SK-N-SH (cell line): ENCODE results near the gene SUMO1. TPM values are rescaled to one million over a fixed set of nuclear protein-coding genes. Genes with fewer than 3 reads are reported as not detected.
"Not testable (repeated sequence)": the region's sequence is repeated elsewhere in the genome, so short reads cannot be mapped to it uniquely, and the experiment has no call there.

ENCODE experiments used
- CTCF ChIA-PET: fragments of 300-600, 350-600 bp; formaldehyde crosslinking; extraction: SDS; loops from one replicate; lab custom pipeline; 2021; lab: Yijun Ruan, JAX
- POLR2A ChIA-PET: fragments of 350-600 bp; sonication (Branson Sonifier 250); formaldehyde crosslinking; extraction: SDS; loops from one replicate; lab custom pipeline; 2020; ENCODE audit warnings: antibody characterized with exemption, inconsistent platforms; lab: Yijun Ruan, JAX
- DNase-seq: peaks from one replicate; pipeline ENCODE4 v3.0.0; 2012
- H2AFZ ChIP-seq: fragments of 200-600 bp; sonication (generic); 2 replicates; pipeline ENCODE4 v1.8.1; 2016; ENCODE audit warnings: antibody characterized with exemption, mild to moderate bottlenecking, low read depth
- H3F3A ChIP-seq: fragments of 200-600 bp; sonication (generic); replicated peaks from 2 replicates; pipeline ENCODE3; 2016; ENCODE audit warnings: antibody characterized with exemption, mild to moderate bottlenecking; ENCODE audit not compliant: insufficient read depth
- H3K27ac ChIP-seq, 2 experiments: fragments of 200-500 bp in 1 of 2; fragments of 200-600 bp in 1 of 2; sonication (Bioruptor generic) in 1 of 2; sonication (generic), shearing (Covaris generic) in 1 of 2; 2 replicates each; pipeline versions ENCODE4 v1.5.1 to v1.6.1; 2014 to 2016; ENCODE audit warnings: low read depth in 2 of 2, inconsistent platforms in 1 of 2, low read length in 1 of 2, mild to moderate bottlenecking in 1 of 2, mixed read lengths in 1 of 2
- H3K27me3 ChIP-seq: fragments of 200-600 bp; sonication (generic), shearing (Covaris generic); 2 replicates; pipeline ENCODE4 v1.6.1; 2016; ENCODE audit warnings: mixed run types; ENCODE audit not compliant: insufficient read depth
- H3K36me3 ChIP-seq, 2 experiments: fragments of 200-500 bp in 1 of 2; fragments of 200-600 bp in 1 of 2; sonication (Bioruptor generic) in 1 of 2; sonication (generic) in 1 of 2; replicated peaks in 1 of 2; 2 replicates each; pipeline versions ENCODE3 to v1.5.1; 2014 to 2016; ENCODE audit warnings: low read length in 1 of 2, mild to moderate bottlenecking in 1 of 2; ENCODE audit not compliant: insufficient read depth in 2 of 2, control insufficient read depth in 1 of 2
- H3K4me1 ChIP-seq, 2 experiments: fragments of 200-500 bp in 1 of 2; fragments of 200-600 bp in 1 of 2; sonication (Bioruptor generic) in 1 of 2; sonication (generic), shearing (Covaris generic) in 1 of 2; 2 replicates each; pipeline versions ENCODE4 v1.5.1 to v1.6.1; 2014 to 2016; ENCODE audit warnings: low read depth in 1 of 2, low read length in 1 of 2, mixed run types in 1 of 2; ENCODE audit not compliant: insufficient read depth in 2 of 2, control insufficient read depth in 1 of 2
- H3K4me2 ChIP-seq: fragments of 200-600 bp; sonication (generic), shearing (Covaris generic); 2 replicates; pipeline ENCODE4 v1.6.1; 2017; ENCODE audit warnings: mixed run types
- H3K4me3 ChIP-seq, 2 experiments: fragments of 200-500 bp in 1 of 2; fragments of 200-600 bp in 1 of 2; sonication (Bioruptor generic) in 1 of 2; sonication (generic), shearing (Covaris generic) in 1 of 2; 2 replicates each; pipeline versions ENCODE4 v1.5.1 to v1.8.1; 2014 to 2016; ENCODE audit warnings: low read depth in 2 of 2, inconsistent platforms in 1 of 2, low read length in 1 of 2, mild to moderate bottlenecking in 1 of 2, mixed read lengths in 1 of 2, moderate library complexity in 1 of 2
- H3K79me2 ChIP-seq: fragments of 200-600 bp; sonication (generic); 2 replicates; pipeline ENCODE4 v1.8.1; 2017; ENCODE audit warnings: mild to moderate bottlenecking; ENCODE audit not compliant: insufficient read depth
- H3K9ac ChIP-seq: fragments of 200-600 bp; sonication (generic); 2 replicates; pipeline ENCODE4 v1.6.1; 2017; ENCODE audit warnings: mixed run types
- H3K9me2 ChIP-seq: fragments of 200-600 bp; sonication (generic); 2 replicates; pipeline ENCODE4 v1.6.1; 2017; ENCODE audit warnings: mixed run types
- H3K9me3 ChIP-seq: fragments of 200-600 bp; sonication (generic); 2 replicates; pipeline ENCODE4 v1.6.1; 2017; ENCODE audit warnings: mixed run types, mild to moderate bottlenecking, moderate library complexity
- H4K20me1 ChIP-seq: fragments of 200-600 bp; sonication (generic); 2 replicates; pipeline ENCODE4 v1.6.1; 2017; ENCODE audit warnings: mild to moderate bottlenecking, mixed run types; ENCODE audit not compliant: insufficient read depth
- FOSL2 ChIP-seq: IDR thresholded peaks from 2 replicates; pipeline ENCODE4 v1.4.0; 2012; ENCODE audit warnings: low read depth, mild to moderate bottlenecking, moderate library complexity, borderline replicate concordance
- SIN3A ChIP-seq: IDR thresholded peaks from 2 replicates; pipeline ENCODE4 v1.6.1; 2012; ENCODE audit warnings: low read depth, mild to moderate bottlenecking, low read length, moderate library complexity, borderline replicate concordance
- TCF12 ChIP-seq: IDR thresholded peaks from 2 replicates; pipeline ENCODE4 v1.4.0; 2012
- YY1 ChIP-seq: IDR thresholded peaks from 2 replicates; pipeline ENCODE4 v1.4.0; 2012; ENCODE audit warnings: low read depth, mild to moderate bottlenecking
- WGBS: methylation state at CpG from one replicate; pipeline ENCODE4 v1.1.6; 2017; ENCODE audit warnings: low lambda C conversion rate; 5-methylcytosine and 5-hydroxymethylcytosine counted together
- polyA plus RNA-seq, 3 experiments: library from polyadenylated mRNA; depleted of rRNA; stranded (reverse); fragments of >200 nt; gene quantifications; 2 replicates each; pipeline ENCODE4 v1.2.3, GENCODE V29; 2012
- TF ChIP-seq, protein P1 (sequence below): fragments of 150-350 bp; IDR thresholded peaks from 2 replicates; pipeline ENCODE4 v1.6.1; 2016; ENCODE audit warnings: mild to moderate bottlenecking, low read depth, low read length
- TF ChIP-seq, protein P2 (sequence below): IDR thresholded peaks from 2 replicates; pipeline ENCODE4; 2012

Gene SUMO1
- polyA plus RNA-seq, 1 of the 3 experiments (the other 2 are of a cell fraction), result 42.8 TPM

DNA sequence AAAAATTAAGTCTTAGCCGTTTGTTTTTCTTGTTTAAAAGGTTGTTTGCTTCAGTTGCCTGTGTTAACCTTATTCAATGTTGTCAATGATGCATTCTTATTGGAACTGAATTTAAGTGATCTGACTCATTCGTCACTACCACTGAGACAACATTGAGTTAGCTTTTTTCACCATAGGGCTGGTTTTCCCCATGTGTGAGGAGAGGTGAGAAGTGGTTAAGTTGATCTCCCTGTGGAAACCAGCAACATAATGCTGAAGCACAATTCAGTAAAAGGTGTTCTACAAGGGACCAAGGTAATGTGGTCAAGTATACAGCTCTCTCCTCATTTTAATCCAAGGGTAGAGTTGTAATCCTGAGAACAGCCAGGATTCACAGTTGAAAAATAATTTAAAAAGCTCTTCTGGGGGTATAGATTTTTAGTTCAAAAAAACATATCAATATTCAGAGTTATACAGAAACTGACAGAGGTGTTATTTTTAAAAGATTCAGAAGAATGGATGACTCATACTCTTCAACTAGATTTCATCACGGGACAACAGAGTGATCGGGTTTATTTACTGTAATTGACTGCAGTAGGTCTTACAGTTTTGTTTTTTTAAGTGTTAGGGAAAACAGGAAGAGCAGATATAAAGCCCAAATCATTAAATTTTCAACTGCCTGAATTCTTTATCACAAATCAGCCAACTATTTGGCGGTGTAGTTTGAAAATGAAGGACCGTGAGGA is 39.8 kb upstream of the SUMO1 start:
- peaks cover 100% of the 10 kb centered on the region for H3K79me2 ChIP-seq
- 64% methylated on average over 6 of the region's 6 CpGs for WGBS
- no peak overlapping the region for H3K4me3 ChIP-seq
- peaks cover 46 to 64% of the 10 kb centered on the region in 2 experiments for H3K36me3 ChIP-seq
- peaks cover 0 to 18% of the 10 kb centered on the region in 2 experiments; a peak in 2 of 4 replicates for H3K4me1 ChIP-seq
- H2AFZ ChIP-seq, result no peak overlapping the region
- H4K20me1 ChIP-seq, result peaks cover 86% of the 10 kb centered on the region
- TF ChIP-seq, protein P1, sequence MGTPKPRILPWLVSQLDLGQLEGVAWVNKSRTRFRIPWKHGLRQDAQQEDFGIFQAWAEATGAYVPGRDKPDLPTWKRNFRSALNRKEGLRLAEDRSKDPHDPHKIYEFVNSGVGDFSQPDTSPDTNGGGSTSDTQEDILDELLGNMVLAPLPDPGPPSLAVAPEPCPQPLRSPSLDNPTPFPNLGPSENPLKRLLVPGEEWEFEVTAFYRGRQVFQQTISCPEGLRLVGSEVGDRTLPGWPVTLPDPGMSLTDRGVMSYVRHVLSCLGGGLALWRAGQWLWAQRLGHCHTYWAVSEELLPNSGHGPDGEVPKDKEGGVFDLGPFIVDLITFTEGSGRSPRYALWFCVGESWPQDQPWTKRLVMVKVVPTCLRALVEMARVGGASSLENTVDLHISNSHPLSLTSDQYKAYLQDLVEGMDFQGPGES, result no peak
- no peak for TF ChIP-seq YY1
- no peak for TF ChIP-seq SIN3A
- ChIA-PET CTCF (interaction anchor here (0.6 to 2.3 kb wide), 15 partner anchors 11 to 267 kb away, joined by 3 to 9 read pairs (median 4); partner anchors contain the start of gene BMPR2), POLR2A (no interaction called here)
- H3K27me3 ChIP-seq, result no peaks in the 10 kb centered on the region
- peak overlapping the region; percentile 35; the same call in 1 of the 2 replicates for H3K4me2 ChIP-seq
- peaks cover 32% of the 10 kb centered on the region for H3F3A ChIP-seq
- peak overlapping the region in 1 of 2 experiments; percentile 61; a peak in 2 of 4 replicates for H3K27ac ChIP-seq
- peak overlapping the region; percentile 19; the same call in 1 of the 2 replicates for H3K9ac ChIP-seq
- H3K9me3 ChIP-seq, result no peaks in the 10 kb centered on the region
- no peak for DNase-seq
- H3K9me2 ChIP-seq, result no peaks in the 10 kb centered on the region

DNA sequence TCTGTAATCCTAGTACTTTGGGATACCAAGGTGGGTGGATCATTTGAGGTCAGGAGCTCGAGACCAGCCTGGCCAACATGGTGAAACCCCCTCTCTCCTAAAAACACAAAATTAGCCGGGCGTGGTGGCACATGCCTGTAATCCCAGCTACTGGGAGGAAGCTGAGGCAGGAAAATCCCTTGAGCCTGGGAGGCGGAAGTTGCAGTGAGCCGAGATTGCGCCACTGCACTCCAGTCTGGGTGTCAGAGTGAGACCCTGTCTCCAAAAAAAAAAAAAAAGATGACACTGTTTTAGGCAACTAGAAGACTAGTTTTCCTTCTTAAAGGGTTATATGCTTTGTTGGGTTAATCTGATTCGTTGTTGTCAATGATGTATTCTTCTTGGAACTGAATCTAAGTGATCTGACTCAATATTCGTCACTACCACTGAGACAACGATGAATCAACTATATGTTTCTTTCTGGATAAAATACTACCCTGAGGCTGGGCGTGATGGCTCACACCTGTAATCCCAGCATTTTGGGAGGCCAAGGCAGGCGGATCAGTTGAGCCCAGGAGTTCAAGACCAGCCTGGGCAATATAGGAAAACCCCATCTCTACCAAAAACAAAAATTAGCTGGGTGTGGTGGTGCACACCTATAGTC is 37.8 kb upstream of the SUMO1 start:
- peak; percentile 12; the same call in 1 of the 2 replicates for TF ChIP-seq TCF12
- TF ChIP-seq, protein P2, sequence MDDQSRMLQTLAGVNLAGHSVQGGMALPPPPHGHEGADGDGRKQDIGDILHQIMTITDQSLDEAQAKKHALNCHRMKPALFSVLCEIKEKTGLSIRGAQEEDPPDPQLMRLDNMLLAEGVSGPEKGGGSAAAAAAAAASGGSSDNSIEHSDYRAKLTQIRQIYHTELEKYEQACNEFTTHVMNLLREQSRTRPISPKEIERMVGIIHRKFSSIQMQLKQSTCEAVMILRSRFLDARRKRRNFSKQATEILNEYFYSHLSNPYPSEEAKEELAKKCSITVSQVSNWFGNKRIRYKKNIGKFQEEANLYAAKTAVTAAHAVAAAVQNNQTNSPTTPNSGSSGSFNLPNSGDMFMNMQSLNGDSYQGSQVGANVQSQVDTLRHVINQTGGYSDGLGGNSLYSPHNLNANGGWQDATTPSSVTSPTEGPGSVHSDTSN, result peak; percentile 31
- peak; percentile 39; the same call in 1 of the 2 replicates for TF ChIP-seq FOSL2
- H3K9me3 ChIP-seq, DNase-seq, H3K4me3 ChIP-seq, H3K9ac ChIP-seq, H2AFZ ChIP-seq, H3K27me3 ChIP-seq, H3K4me2 ChIP-seq, H3K9me2 ChIP-seq, CTCF ChIA-PET, POLR2A ChIA-PET: not testable (repeated sequence)
- H3K79me2 ChIP-seq, result peaks cover 100% of the 10 kb centered on the region
- WGBS, result 73% methylated on average over 10 of the region's 11 CpGs
- peak overlapping the region in 1 of 2 experiments; percentile 23; a peak in 2 of 4 replicates for H3K27ac ChIP-seq
- peaks cover 0 to 29% of the 10 kb centered on the region in 2 experiments; a peak in 2 of 4 replicates for H3K4me1 ChIP-seq
- H3K36me3 ChIP-seq, result peaks cover 31 to 47% of the 10 kb centered on the region in 2 experiments
- peaks cover 96% of the 10 kb centered on the region for H4K20me1 ChIP-seq
- peaks cover 52% of the 10 kb centered on the region for H3F3A ChIP-seq
